SU-DHL-6 (cell line): ENCODE measurements around the gene RLN3.

Experiments used
- H2AFZ ChIP-seq: fragments of 200-600 bp; sonication (generic); 2 replicates; pipeline ENCODE4 v1.6.1; 2014; ENCODE audit warnings: low read depth, mild to moderate bottlenecking, moderate library complexity, mixed read lengths, antibody characterized with exemption, low read length; ENCODE audit not compliant: severe bottlenecking
- H3F3A ChIP-seq: fragments of 200-600 bp; shearing (Covaris generic); 2 replicates; pipeline ENCODE4 v1.6.0; 2016; ENCODE audit warnings: antibody characterized with exemption, mild to moderate bottlenecking; ENCODE audit not compliant: insufficient read depth
- H3K27ac ChIP-seq: fragments of 200-600 bp; sonication (generic); 2 replicates; pipeline ENCODE4 v1.5.1; 2016; ENCODE audit warnings: low read depth, mild to moderate bottlenecking, low read length, moderate library complexity, mixed read lengths
- H3K27me3 ChIP-seq: fragments of 200-600 bp; sonication (generic), shearing (Covaris generic); 2 replicates; pipeline ENCODE4 v1.6.0; 2014; ENCODE audit warnings: mild to moderate bottlenecking, low read length
- H3K36me3 ChIP-seq: fragments of 200-600 bp; sonication (generic); 2 replicates; pipeline ENCODE4 v1.6.1; 2014; ENCODE audit warnings: mild to moderate bottlenecking, low read length, mixed read lengths
- H3K4me2 ChIP-seq: fragments of 300-600, 200-600 bp; shearing (Covaris generic), sonication (generic); 2 replicates; pipeline ENCODE4 v1.6.0; 2014; ENCODE audit warnings: low read length, low read depth, mild to moderate bottlenecking; ENCODE audit not compliant: poor library complexity, severe bottlenecking
- H3K4me3 ChIP-seq: fragments of 200-600 bp; sonication (generic); 2 replicates; pipeline ENCODE4 v1.5.1; 2014; ENCODE audit warnings: antibody characterized with exemption, low read length, mild to moderate bottlenecking, mixed read lengths; ENCODE audit not compliant: insufficient read depth, poor library complexity, severe bottlenecking
- H3K79me2 ChIP-seq: fragments of 200-600 bp; sonication (generic); 2 replicates; pipeline ENCODE4 v1.6.1; 2014; ENCODE audit warnings: mild to moderate bottlenecking, low read length, moderate library complexity; ENCODE audit not compliant: insufficient read depth
- H3K9ac ChIP-seq: fragments of 200-600 bp; sonication (generic); 2 replicates; pipeline ENCODE4 v1.7.0; 2014; ENCODE audit warnings: mild to moderate bottlenecking, low read length
- H3K9me2 ChIP-seq: fragments of 200-600 bp; sonication (generic); replicated peaks from 2 replicates; pipeline ENCODE4 v1.6.1; 2014; ENCODE audit warnings: low read length; ENCODE audit not compliant: insufficient read depth
- H3K9me3 ChIP-seq: fragments of 200-600 bp; sonication (generic); 2 replicates; pipeline ENCODE4 v1.6.1; 2014; ENCODE audit warnings: low read length, mixed read lengths; ENCODE audit not compliant: insufficient read depth
- H4K20me1 ChIP-seq: fragments of 200-600 bp; sonication (generic); 2 replicates; pipeline ENCODE4 v1.6.1; 2014; ENCODE audit warnings: low read depth, mild to moderate bottlenecking, antibody characterized with exemption, low read length, moderate library complexity, mixed read lengths
- CTCF ChIP-seq: fragments of 200-600 bp; sonication (generic); IDR thresholded peaks from one replicate; pipeline ENCODE4 v1.5.1; 2017; ENCODE audit warnings: antibody characterized with exemption, mild to moderate bottlenecking, low read length, moderate library complexity; ENCODE audit not compliant: insufficient read depth, poor library complexity, severe bottlenecking
- EZH2phosphoT487 ChIP-seq: fragments of 200-600 bp; sonication (generic), shearing (Covaris generic); conservative IDR thresholded peaks from 2 replicates; pipeline ENCODE4 v1.6.1; 2018; ENCODE audit warnings: mild to moderate bottlenecking, antibody characterized with exemption, low read length, moderate library complexity, mixed read lengths

The RLN3 gene

GRCh38 chr19:13997631-13997962 is 30.4 kb upstream of the RLN3 start:
- TF ChIP-seq CTCF (no peak), EZH2phosphoT487 (no peak)
- Histone ChIP-seq H4K20me1 (no peaks in the 10 kb centered on the region), H3F3A (no peaks in the 10 kb centered on the region), H3K4me3 (no peak overlapping the region), H3K79me2 (peaks cover 4% of the 10 kb centered on the region; the same call in 1 of the 2 replicates), H3K27me3 (no peaks in the 10 kb centered on the region), H3K9ac (no peak overlapping the region), H3K4me2 (no peak overlapping the region), H3K36me3 (no peaks in the 10 kb centered on the region), H2AFZ (no peak overlapping the region), H3K27ac (no peak overlapping the region), H3K9me3 (peaks cover 3% of the 10 kb centered on the region; the same call in 1 of the 2 replicates), H3K9me2 (no peaks in the 10 kb centered on the region)

- H3K4me3 ChIP-seq = no peak overlapping the region
- H3K9ac ChIP-seq = no peak overlapping the region
- no peaks in the 10 kb centered on the region for H3K36me3 ChIP-seq
- H3K27me3 ChIP-seq = no peaks in the 10 kb centered on the region
- peaks cover 2% of the 10 kb centered on the region; the same call in 1 of the 2 replicates for H3F3A ChIP-seq
- no peaks in the 10 kb centered on the region for H3K9me2 ChIP-seq
- no peak overlapping the region for H3K27ac ChIP-seq
- H3K4me2 ChIP-seq = no peak overlapping the region
- H2AFZ ChIP-seq = no peak overlapping the region
- H3K79me2 ChIP-seq = peaks cover 4% of the 10 kb centered on the region; the same call in 1 of the 2 replicates
- peaks cover 3% of the 10 kb centered on the region; the same call in 1 of the 2 replicates for H3K9me3 ChIP-seq
- H4K20me1 ChIP-seq = no peaks in the 10 kb centered on the region
- TF ChIP-seq CTCF (no peak), EZH2phosphoT487 (no peak)
Measured at GRCh38 chr19:13998426-13998825, 29.5 kb upstream of the RLN3 start.

- no peaks in the 10 kb centered on the region for H3K9me2 ChIP-seq
- peaks cover 7% of the 10 kb centered on the region; the same call in 1 of the 2 replicates for H3F3A ChIP-seq
- H3K9me3 ChIP-seq = peaks cover 3% of the 10 kb centered on the region; the same call in 1 of the 2 replicates
- peaks cover 4% of the 10 kb centered on the region; the same call in 1 of the 2 replicates for H3K79me2 ChIP-seq
- H3K4me3 ChIP-seq = no peak overlapping the region
- no peak for TF ChIP-seq CTCF
- TF ChIP-seq EZH2phosphoT487 = no peak
- no peaks in the 10 kb centered on the region for H3K27me3 ChIP-seq
- H3K27ac ChIP-seq = no peak overlapping the region
- no peak overlapping the region for H2AFZ ChIP-seq
- H3K36me3 ChIP-seq = no peaks in the 10 kb centered on the region
- H3K9ac ChIP-seq = no peak overlapping the region
- H3K4me2 ChIP-seq = no peak overlapping the region
- no peaks in the 10 kb centered on the region for H4K20me1 ChIP-seq
Measured at GRCh38 chr19:13999085-13999484, 28.9 kb upstream of the RLN3 start.
